Stimulated activated CD4-positive, alpha-beta T cell treated with anti-CD3 and anti-CD28 coated beads, Interleukin-4, amount 100 ng/mL, for 24 hours (primary cell): ENCODE data around the gene AVEN.

Experiments
- DNase-seq: peaks from one replicate; pipeline ENCODE4 v3.0.0-alpha.2; 2020

AVEN gene

GRCh38 chr15:33982516-33982915, 56.5 kb downstream of the AVEN start:
- no peak for DNase-seq

GRCh38 chr15:33980159-33980558, 58.8 kb downstream of the AVEN start:
- DNase-seq, result no peak

GRCh38 chr15:33975022-33975565, 63.9 kb downstream of the AVEN start:
- DNase-seq, result no peak

GRCh38 chr15:33971811-33972210, 67.2 kb downstream of the AVEN start:
- DNase-seq, result no peak

GRCh38 chr15:33968821-33969220, 70.2 kb downstream of the AVEN start:
- no peak for DNase-seq

- no peak for DNase-seq
These were observed 70.8 kb downstream of the AVEN start, which contains the start of gene CHRM5 for GRCh38 chr15:33968224-33968623. CHRM5 (plus strand) TSS chr15:33968497; CDS start chr15:34062718, 94,221 bp downstream.

- DNase-seq, result no peak
These were observed 74.4 kb downstream of the AVEN start for GRCh38 chr15:33964665-33965040.

GRCh38 chr15:33963831-33964664, 75.0 kb downstream of the AVEN start:
- DNase-seq, result no peak

- DNase-seq, result no peak
These were observed 78.5 kb downstream of the AVEN start for GRCh38 chr15:33960549-33960935.

GRCh38 chr15:33959844-33960548, 79.0 kb downstream of the AVEN start:
- DNase-seq, result no peak

GRCh38 chr15:33956397-33956796, 82.6 kb downstream of the AVEN start:
- no peak for DNase-seq

- DNase-seq, result no peak
These were observed 83.1 kb downstream of the AVEN start for GRCh38 chr15:33955945-33956344.

- no peak for DNase-seq
These were observed 92.9 kb downstream of the AVEN start for GRCh38 chr15:33946152-33946551.

- DNase-seq, result no peak
These were observed 97.5 kb downstream of the AVEN start for GRCh38 chr15:33941279-33942063.

- DNase-seq, result no peak
These were observed 104.1 kb downstream of the AVEN start for GRCh38 chr15:33934921-33935320.

GRCh38 chr15:33934396-33934795, 104.6 kb downstream of the AVEN start:
- no peak for DNase-seq

- no peak for DNase-seq
These were observed 106.3 kb downstream of the AVEN start for GRCh38 chr15:33932734-33933133.

GRCh38 chr15:33926260-33926659, 112.7 kb downstream of the AVEN start:
- DNase-seq, result no peak

- DNase-seq, result no peak
These were observed 115.6 kb downstream of the AVEN start for GRCh38 chr15:33923446-33923845.

GRCh38 chr15:33915571-33916407, 123.2 kb downstream of the AVEN start:
- no peak for DNase-seq

GRCh38 chr15:33913459-33913858, 125.5 kb downstream of the AVEN start:
- no peak for DNase-seq

- no peak for DNase-seq
These were observed 126.7 kb downstream of the AVEN start for GRCh38 chr15:33912326-33912725.
